ENCODE data around the gene ENTHD1. TPM values are rescaled to one million over a fixed set of nuclear protein-coding genes. Genes with fewer than 3 reads are reported as not detected.

ENTHD1 gene
- total RNA-seq, 1 experiment from 2014 or later = not detected

DNA sequence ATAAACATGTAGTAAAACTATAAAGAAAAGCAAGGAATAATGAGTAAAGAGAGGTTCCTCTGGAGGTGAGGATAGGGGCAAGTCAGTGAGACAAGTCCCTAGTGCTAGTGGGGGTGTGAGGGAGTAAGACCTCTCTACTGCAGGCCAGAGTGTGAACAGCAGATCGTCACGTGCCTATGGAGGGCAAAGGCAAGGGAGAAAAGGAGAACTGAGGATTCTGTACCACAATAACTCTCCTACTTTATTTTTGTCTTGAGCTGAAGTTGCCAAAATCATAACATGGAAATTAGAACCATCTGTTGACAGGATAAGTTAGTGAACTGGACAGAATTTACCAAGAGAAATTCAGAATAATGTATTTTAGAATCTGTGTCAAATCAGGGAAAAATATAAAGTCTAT, 77.6 kb downstream of the ENTHD1 start:
- TF ChIP-seq CTCF (conservative IDR thresholded peaks at IDR 0.05) = no peak
- H2BK12ac ChIP-seq (ENCODE audit: insufficient read length, low read depth, low read length) = no peak overlapping the region
- H4K20me1 ChIP-seq (ENCODE audit: control insufficient read depth, insufficient read depth, insufficient read length) = no peaks in the 10 kb centered on the region
- H2BK20ac ChIP-seq (ENCODE audit: low read depth, low read length, poor library complexity, severe bottlenecking) = no peak overlapping the region
- no peak overlapping the region for H3K23ac ChIP-seq (ENCODE audit: insufficient read length, low read depth, low read length)
- no peaks in the 10 kb centered on the region for H3K23me2 ChIP-seq (ENCODE audit: insufficient read length, low read depth, low read length, poor library complexity, severe bottlenecking)
- no peak for DNase-seq
- H3K27me3 ChIP-seq (ENCODE audit: insufficient read depth, low read length) = no peaks in the 10 kb centered on the region
- Mint-ChIP-seq H3K4me3 (no peak overlapping the region), H3K9me3 (no peaks in the 10 kb centered on the region), H3K4me1 (no peaks in the 10 kb centered on the region), H3K36me3 (ENCODE audit: insufficient read depth in 1 of 3, low read depth in 3 of 3) (no peaks in the 10 kb centered on the region), H3K27ac (no peak overlapping the region), H3K27me3 (ENCODE audit: low read depth) (peaks cover 9% of the 10 kb centered on the region)
- H3K79me2 ChIP-seq (ENCODE audit: insufficient read depth, low read length) = no peaks in the 10 kb centered on the region
- no peaks in the 10 kb centered on the region for H3K4me1 ChIP-seq (ENCODE audit: insufficient read depth, low read length)
- WGBS (ENCODE audit: extremely low coverage, insufficient read length, low lambda C conversion rate) = no CpG with 5 or more reads among the region's 2 CpGs
- H3K14ac ChIP-seq (ENCODE audit: insufficient read depth, low read length) = no peak overlapping the region
- H4K5ac ChIP-seq (ENCODE audit: insufficient read length, low read depth, low read length) = no peak overlapping the region
- H3K9me3 ChIP-seq (ENCODE audit: control insufficient read depth, low read depth, low read length) = no peaks in the 10 kb centered on the region
- no peak overlapping the region for H3K56ac ChIP-seq (ENCODE audit: insufficient read length, low read depth, low read length)
- H3K27ac ChIP-seq (ENCODE audit: insufficient read length, low read depth, low read length) = no peak overlapping the region
- no peak overlapping the region for H2BK5ac ChIP-seq (ENCODE audit: insufficient read length, low read length)
- no peak overlapping the region for H3K4me2 ChIP-seq (ENCODE audit: insufficient read depth, insufficient read length, low read length)
- H2BK15ac ChIP-seq (ENCODE audit: low read depth, low read length) = no peak overlapping the region
- H3K4ac ChIP-seq (ENCODE audit: low read depth, low read length) = no peak overlapping the region
- H4K91ac ChIP-seq (ENCODE audit: insufficient read length, low read depth, low read length) = no peak overlapping the region
- H3K9ac ChIP-seq (ENCODE audit: extremely low read depth, insufficient read length, low read length) = no peak overlapping the region
- H2AFZ ChIP-seq (ENCODE audit: low read length) = no peak overlapping the region
- no peak overlapping the region for H2AK5ac ChIP-seq (ENCODE audit: insufficient read length, low read length)
- no peak overlapping the region for H4K8ac ChIP-seq (replicated peaks; ENCODE audit: insufficient read length, low read depth, low read length)
- no peak overlapping the region for H2BK120ac ChIP-seq (ENCODE audit: low read depth, low read length, poor library complexity, severe bottlenecking)
- H3T11ph ChIP-seq (ENCODE audit: low read length) = no peak overlapping the region
- no peaks in the 10 kb centered on the region for H3K79me1 ChIP-seq (ENCODE audit: insufficient read depth, low read depth, low read length, poor library complexity, severe bottlenecking)
- H3K18ac ChIP-seq (ENCODE audit: insufficient read length, low read depth, low read length) = no peak overlapping the region
